GM21737 (cell line): ENCODE data around the gene ANO4.
"Not testable (repeated sequence)": the region's sequence is repeated elsewhere in the genome, so short reads cannot be mapped to it uniquely, and the experiment has no call there.

Source experiments
- ATAC-seq: cut with Tn5 transposase; IDR thresholded peaks from one replicate; pipeline ENCODE4 v1.9.1; 2021; ENCODE audit warnings: mild to moderate bottlenecking, moderate library complexity; ENCODE audit not compliant: unreplicated experiment

Gene ANO4

DNA sequence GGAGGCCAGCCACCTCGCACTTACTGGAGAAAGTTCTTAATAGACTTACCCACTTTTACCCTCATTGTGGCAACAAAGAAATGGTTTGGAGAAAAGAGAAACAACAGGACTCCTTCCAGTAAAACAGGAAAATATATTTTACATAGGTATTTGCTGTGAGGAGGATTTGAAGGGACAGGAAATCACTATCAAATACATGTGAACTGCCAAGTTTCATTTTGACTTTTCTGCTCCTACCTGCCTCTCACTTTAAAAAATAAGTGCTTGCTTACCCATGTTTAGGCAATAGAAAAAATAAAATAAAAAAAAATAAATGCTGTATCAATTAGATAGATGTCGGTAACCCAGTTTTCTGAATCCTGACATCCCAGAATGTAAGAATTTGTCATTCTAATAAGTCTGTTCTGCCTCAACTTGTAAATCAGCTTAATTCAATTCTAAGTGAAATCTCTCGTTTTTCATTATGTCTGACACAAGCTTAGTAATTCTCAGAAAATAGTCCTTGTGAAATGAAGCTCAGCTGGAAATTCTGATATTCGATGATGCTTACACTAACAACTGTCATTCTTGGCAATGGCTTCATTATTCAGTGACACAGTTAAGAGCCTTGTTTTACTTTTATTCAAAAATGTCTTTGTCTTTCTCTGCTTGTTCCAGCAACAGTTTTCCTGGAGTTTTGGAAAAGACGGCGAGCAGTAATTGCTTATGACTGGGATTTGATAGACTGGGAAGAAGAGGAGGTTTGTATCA lies 284.1 kb downstream of the ANO4 start:
- ATAC-seq, result no peak

DNA sequence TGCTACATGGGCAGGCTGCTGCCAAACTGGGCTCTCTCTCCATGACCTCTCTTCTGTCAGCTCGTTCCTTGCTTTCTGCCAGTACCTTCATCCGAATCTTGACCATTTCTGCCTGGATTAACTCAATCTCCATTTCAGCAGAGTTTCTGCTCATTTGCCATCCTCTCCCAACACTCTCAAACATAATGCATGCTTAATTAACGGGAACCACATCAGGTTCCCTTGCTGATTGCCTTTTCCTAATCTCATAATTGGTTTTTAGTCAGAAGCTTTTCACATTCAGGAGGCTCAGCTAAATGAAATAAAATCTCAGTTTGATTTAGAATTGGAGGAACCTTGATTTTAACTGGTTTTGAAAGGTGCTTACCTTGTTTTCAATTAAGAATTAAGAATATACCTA lies 288.1 kb downstream of the ANO4 start:
- ATAC-seq, result no peak

DNA sequence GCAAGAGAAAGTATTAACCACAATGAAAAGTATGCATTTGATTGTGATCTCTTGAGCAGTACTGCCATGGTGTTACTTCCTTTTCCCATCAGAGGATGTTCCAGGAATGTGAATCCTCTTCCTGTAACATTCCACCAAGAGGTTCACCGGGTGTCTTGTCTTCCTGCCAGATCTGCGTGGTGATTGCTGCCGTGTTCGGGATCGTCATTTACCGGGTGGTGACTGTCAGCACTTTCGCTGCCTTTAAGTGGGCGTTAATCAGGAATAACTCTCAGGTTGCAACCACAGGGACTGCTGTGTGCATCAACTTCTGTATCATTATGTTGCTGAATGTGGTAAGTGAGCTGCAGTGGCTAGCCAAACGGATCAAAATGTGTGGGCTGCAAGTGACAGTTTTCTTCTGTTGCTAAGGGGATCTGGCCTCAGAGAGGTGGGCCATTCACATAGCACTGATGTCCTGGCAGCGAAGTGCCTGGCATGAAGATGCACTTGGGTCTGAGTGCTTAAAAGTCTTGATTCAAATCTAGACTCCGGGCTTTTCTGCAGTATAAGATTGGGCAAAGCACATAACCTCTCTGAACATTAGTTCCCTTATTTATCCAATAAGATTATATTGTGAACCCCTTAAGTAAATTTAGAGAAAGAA lies 292.0 kb downstream of the ANO4 start:
- ATAC-seq, result no peak

DNA sequence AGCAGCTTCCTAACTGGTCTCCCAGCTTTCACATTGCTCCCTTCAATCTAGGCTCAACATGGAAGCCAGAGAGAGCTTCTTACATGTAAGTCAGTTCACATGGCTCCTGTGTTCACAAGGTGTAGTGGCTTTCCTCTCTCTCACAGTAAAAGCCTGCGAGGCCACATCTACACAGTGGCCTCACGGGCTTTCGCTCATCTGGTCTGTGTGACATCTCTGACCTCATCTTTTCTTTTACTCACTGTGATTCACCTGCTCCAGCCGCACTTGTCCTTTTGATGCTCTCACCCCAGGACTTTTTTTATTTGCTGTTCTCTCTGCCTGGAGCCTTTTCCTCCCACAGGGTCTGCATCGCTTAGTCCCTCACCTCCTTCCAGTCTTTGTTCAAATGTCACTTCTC lies 293.3 kb downstream of the ANO4 start:
- no peak for ATAC-seq

DNA sequence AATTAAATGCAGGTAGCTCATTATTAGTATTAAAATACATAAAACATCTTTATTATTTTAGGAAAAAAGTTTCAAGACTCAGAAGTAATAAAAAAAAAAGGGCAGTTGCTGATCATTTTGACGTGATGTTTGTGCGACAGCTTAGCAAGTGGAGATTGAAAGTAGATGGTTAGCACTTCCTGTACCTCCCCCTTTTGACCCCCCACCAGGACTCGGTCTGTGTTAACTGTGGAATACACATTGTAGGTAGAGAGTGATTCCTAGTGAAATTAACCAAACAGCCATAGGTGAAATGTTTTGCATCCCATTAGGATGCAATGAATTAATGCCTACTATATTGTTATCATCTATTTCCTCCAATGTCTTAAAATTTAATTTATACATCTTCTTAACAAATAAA lies 294.7 kb downstream of the ANO4 start:
- ATAC-seq, result no peak

DNA sequence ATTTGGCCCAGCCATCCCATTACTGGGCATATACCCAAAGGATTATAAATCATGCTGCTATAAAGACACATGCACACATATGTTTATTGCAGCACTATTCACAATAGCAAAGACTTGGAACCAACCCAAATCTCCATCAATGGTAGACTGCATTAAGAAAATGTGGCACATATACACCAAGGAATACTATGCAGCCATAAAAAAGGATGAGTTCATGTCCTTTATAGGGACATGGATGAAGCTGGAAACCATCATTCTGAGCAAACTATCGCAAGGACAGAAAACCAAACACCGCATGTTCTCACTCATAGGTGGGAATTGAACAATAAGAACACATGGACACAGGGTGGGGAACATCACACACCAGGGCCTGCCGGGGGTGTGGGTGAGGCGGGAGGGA lies 295.6 kb downstream of the ANO4 start:
- not testable (repeated sequence) for ATAC-seq

DNA sequence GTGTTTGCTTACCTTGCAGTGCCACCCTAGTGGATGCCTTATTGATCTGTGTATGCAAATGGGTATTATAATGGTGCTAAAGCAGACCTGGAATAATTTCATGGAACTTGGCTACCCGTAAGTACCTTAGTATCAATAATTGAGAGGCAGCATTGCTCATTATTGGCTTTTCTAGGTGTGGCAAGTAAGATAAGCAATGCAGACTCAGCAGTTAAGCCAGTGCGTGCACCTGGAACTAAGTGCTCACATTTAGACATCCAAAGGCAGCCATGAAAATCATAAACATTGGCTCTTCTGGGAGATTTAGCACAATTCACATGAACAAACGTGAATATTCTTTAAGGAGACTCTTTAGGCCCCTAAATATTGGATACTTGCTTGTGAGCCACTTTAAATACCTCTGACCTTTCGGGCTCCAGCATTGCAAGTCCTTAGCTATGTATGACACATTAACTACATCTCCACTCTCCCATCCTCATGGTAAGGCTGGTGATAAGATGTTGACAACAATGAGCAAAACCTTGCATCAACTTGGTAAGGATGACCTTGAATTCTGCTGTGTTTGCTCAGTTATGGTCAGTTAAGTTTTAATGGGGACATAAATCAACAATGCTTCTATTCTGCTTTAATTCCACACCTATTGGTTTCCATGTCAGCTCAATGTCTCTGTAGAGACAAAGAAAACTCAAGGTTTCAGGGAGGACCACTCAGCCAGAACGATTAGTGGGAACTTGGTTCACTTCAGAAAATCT lies 303.4 kb downstream of the ANO4 start:
- no peak for ATAC-seq

DNA sequence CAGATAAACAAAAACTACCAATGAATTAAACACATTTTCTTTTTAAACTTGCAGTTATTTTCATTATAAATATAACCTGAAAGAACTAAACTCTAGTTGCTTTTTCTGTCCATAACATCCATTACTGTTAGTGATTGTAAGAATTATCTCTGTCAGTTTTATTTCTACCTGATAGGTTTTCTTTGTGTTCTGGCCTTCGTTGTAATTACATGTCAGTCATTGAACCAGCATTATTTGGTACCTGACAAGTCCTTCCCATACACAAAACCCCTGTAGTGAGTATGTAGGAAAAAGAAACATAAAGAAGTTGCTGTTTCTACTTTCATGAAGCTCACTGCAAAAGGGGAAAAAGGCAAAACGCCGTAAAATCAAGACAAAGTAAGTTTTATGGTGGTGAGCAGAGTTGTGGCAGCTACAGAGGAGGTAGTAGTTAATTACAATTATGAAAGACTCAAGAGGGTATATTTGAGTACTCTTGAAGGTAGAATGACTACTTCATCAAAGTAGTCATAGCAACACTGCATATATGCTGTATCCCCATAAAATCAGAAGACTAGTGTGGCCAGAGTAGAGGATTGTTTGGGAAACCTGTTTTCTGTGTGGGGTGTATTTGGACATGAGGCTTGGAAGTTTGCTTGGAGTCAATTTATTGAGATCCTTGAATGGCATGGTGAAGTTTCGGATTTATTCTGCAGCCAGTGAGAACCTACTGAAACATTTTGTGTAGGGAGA lies 312.6 kb downstream of the ANO4 start:
- ATAC-seq, result no peak

DNA sequence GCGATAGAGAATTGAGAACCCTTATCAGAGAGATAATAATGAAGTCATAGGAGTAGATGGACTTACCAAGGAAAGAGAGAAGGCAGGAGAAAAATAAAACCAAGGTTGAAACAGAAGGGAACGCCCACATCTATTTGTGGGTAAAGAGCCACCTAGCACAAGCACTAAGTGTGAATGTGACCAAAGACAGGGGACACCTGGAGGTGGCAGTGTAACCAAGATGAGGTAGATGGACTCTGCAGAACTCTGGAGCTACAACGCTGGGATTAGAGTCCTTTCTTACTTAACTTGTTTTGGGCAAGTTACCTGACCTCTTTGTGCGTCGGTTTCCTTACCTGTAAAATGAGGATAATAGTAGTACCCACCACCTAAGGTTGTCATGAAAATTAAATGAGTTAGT lies 313.6 kb downstream of the ANO4 start:
- ATAC-seq, result no peak

DNA sequence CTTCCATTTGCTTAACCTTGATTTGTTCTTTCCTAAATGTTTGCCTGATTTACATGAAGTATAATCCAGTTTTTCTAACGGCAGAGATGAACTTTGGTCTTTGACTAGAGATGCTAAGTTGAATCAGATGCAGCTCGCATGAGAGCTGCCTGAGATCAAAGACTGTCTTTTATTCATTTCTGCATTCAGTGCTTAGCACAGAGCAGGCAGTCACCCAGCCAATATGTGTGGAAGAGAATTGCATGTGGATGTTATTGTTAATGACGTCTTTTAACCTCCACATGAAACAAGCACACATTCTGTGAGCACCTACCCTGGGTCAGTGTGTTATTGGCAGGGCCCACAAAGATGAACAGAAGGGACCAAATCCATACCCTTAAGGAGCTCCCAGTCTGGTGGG lies 316.3 kb downstream of the ANO4 start:
- ATAC-seq, result no peak

DNA sequence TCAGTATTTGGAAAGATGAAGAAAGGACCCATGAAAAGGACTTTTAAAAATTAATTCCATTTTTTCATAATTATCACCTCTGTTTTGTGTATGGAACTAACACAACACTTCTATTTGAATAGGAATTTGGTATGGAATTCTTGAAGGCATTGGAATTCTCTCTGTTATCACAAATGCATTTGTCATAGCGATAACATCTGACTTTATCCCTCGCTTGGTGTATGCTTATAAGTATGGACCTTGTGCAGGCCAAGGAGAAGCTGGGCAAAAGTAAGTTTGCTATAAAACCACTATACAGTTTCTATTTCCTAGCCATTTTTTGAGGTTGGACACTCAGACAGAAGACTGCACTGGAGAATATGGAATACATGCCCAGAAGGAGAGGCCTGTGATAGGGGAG lies 316.9 kb downstream of the ANO4 start:
- no peak for ATAC-seq

DNA sequence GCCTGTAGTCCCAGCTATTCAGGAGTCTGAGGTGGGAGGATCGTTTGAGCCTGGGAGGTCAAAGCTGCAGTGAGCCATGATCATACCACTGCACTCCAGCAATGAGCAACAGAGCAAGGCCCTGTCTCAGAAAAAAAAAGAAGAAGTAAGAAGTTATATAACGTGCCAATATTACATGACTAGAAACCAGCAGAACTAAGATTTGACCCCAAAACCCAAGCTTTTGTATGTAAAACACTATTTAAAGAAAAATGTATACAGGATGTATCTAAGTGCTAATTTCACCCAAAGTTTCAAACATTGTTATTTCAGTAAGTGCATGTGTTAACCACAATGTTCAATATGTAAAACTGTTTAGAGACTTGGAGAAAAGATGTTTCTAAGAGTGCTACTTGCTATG lies 320.8 kb downstream of the ANO4 start:
- ATAC-seq, result no peak

DNA sequence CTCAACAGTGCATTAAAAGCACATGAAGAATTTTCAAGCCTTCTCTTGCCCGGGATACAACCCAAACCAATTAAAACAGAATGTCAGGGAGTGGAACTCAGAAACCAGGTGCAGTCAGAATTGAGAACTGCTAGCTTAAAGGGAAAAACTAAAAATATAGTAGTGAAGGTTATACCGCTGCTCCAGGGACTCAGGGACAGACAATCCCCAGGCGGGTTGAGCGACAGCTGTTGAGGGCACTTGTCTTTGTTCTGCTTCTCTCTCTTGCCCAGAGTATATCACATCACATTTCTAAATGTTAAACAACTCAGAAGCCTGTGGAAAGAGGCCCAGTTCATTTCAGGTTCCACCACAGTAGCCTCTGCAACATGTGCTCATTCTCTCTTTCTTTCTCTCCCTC lies 322.3 kb downstream of the ANO4 start:
- no peak for ATAC-seq

DNA sequence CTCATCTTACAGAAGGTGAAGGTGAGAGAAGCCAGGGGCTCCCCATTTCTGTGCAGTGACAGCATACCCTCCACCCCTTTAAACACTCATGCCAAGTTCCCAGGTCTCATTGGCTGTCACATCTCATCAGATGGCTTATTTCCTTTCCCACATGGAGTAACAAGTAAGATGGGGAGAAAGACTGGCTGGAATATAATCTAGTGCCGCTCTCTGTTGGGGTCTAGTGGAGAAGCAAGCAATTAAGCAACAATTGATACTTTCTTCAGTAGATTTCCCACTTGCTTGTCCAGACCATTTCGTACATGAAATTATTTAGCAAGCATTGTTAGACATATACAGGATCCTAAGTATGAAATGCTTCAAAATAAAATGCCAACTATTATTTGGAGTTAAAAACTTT lies 323.3 kb downstream of the ANO4 start:
- ATAC-seq, result no peak

DNA sequence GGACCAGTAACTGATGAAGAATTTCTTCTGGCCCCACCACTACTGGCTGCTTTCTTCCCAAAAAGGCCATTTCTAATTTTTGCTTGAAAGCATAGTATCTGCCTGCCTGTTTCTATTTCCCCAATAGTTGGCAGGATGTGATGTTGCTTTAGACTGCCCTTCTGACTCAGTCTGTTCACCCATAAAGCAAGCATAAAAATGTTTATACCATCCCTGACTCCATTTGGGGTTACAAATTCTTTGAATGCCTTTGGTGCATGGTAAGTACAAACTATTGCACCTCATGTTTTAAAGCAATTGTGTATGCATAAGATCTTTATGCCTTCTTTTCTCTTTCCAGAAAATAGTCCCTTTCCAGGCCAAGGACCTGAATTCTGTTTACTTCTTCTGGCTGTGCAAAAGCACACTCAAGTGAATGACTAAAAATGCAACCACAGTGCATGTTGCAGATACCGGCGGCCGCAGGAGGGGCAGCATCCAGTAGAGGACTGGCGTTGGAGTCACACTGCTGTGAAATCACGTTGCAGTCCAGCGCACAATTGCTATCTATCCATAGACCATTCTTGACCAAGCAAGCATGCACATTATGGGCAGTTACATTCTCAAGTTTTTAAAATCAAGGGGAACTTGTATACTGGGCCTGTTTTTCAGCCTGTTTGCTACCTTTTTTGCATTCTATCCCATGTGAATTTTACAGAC lies 333.1 kb downstream of the ANO4 start:
- no peak for ATAC-seq

DNA sequence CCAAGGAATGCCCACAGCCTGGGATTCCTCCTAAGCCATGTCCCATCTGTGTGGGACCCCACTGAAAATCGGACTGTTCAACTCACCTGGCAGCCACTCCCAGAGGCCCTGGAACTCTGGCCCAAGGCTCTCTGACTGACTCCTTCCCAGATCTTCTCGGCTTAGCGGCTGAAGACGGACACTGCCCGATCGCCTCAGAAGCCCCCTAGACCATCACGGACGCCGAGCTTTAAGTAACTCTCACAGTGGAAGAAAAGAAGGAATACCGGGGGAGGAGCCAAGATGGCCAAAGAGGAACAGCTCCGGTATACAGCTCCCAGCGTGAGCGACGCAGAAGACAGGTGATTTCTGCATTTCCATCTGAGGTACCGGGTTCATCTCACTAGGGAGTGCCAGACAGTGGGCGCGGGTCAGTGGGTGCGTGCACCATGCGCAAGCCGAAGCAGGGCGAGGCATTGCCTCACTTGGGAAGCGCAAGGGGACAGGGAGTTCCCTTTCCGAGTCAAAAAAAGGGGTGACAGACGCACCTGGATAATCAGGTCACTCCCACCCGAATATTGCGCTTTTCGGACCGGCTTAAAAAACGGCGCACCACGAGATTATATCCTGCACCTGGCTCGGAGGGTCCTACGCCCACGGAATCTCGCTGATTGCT lies 351.3 kb downstream of the ANO4 start:
- ATAC-seq, result not testable (repeated sequence)

DNA sequence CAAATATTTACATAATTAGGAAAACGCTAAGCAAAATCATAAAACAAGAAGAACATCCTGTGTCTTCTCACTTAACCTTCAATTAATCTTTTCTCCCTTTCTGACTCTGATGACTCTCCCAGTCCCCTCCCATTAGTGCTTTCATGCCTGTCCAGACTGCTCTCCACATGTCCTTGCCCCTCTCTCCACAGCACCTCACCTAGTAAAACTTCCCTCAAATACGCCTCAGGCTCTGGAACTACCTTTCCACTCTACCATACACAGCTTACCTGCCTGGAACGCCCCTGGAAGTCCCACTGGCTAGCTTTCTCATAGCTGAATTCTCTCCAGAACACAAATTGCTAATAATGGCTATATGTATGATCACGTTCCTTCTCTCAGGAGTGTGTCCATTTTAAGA lies 370.7 kb downstream of the ANO4 start:
- ATAC-seq, result no peak

DNA sequence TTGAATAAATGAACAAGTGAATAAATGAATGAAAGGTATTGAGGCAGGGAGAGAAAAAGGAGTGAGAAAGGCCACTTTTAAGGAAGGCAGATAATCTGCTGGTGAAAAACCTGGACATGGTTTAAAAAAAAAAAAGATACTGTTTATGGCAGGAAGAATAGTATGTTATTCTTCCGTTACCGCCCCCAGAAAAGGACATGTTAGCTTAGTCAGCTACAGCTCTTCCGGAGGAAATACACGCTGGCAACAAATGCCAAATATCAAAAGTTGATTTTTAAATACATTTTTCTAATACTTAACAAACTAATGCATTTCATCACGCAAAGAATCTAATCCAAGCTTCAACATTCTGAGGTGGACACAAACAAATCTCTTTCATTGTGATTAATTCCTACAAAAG lies 372.3 kb downstream of the ANO4 start:
- no peak for ATAC-seq

DNA sequence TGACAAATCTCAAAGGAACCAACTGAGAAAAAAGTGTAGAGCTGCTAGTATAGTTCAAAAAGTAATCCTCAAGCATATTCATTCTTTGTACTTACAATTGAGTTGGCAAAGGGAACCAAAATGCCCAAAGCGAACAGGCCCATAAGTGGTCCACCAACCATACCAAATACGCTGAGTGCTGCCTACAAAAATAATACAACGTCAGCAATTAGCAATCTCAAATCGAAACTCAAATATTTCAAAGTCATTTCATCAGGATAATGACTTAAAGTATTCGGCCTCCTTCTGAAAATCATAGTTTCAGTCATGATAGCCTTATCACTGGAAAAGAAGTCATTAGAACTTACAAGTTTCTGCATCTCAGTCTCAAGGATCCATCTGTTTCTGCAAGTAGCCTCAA lies 373.4 kb downstream of the ANO4 start:
- no peak for ATAC-seq

DNA sequence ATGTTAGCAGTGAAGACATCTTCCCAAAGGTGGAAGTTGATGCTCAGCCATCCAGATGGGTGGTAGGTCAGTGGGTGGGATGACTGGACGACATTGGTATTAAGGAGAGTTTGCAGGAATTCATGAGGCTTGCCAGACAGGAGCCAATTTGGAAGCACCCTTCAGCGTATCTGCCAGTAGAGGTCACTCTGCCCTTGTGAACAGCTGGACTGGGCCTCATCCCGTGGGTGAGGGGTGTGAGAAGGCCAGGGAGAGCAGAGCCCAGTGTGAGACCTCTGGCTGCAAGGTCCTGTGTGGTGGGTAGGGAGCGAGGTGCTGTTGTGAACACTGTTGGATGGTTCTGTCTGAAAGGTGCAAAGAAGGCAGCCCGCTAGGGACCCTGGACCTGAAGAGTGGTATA lies 377.7 kb downstream of the ANO4 start:
- ATAC-seq, result no peak
